NCI-H2029 treated with DMSO at 0.1 percent for 48 hours (cell line): ENCODE measurements around the gene TGFBR2.

Source experiments
- DNase-seq: peaks from one replicate; lab custom pipeline; 2025; lab: John Stamatoyannopoulos, UW

TGFBR2 gene

DNA sequence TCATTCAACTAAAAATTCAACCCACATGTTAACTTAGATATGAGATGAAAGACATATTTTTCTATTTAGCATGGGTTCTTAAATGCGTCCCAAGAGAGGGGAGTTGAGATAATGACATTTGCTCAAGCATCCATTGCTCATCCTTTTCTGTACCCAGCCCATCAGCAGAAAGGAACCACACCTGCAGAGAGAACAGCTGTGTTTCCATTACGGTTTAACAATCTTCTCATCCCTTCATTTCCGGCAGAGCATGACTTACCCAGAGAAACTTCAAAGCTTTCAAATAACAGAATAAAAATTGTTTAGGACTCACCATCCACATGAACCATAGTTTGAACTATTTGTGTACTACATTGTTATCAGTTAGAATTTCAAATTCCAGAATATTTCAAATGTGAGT, 113.1 kb downstream of the TGFBR2 start:
- no peak for DNase-seq

DNA sequence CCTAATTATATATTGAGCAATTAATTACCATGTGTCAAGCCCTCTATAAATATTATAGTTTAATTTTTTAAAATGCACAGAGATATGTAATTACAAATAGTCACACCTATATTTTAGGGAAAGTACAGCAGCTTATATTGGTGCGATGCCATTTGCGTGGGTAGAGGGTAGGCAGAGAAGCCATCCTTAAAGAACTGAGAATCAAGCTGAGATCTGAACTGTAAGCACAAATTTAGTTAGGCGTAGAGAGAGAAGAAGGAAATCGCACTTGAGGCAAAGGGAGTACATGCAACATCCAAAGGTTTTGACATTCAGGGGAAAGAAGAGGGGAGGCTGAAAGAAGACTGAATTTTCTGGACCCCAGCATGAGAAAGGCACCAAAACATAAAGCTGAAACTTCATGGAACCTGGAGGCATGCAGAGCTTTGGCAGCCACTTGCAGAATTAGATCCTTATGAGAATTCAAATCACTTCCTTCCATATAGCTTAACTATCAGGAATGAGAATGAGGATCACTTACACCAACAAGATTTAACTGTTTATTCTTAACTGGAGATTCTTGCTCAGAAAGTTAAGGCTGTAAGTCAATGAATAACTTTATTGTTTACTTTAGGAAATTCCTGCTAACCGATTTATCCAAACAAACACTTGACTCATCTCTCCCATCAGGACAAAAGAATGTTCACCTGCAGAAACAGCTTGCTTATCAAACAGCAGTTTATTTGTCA, 114.3 kb downstream of the TGFBR2 start:
- no peak for DNase-seq

DNA sequence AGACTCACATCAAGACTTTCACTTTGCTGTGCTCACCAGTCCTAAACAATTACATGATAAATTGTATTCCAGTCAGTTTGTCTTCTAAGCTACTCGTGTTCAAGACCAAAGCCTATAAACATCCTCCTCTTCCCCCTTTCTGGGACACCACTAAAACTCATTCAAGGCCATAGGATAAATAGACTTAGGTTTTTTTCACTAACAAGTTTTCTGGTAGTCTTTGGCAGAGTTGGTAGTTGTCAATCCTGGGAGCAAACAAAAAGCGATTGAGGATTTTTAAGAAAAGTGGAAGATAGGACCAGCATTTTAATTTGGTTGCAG, 114.9 kb downstream of the TGFBR2 start:
- no peak for DNase-seq

DNA sequence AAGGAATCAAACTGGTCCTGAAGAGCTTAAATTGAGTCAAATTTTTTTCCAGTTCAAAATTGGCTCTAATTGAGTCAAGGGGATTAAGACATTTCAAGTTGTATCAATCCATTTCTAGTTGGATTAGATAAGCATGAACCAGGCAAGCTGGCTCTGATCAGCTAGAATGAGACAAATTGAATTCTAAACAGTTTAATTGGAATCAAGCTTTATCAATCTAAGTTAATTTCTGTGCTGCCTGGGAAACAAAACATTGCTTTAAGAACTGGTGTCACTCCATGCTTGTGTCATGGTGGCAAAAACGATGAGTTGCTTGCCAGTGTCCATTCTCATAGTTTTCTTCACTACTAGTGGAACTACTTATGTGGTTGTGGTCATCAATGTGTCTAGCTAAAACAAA, 116.8 kb downstream of the TGFBR2 start:
- DNase-seq: no peak

DNA sequence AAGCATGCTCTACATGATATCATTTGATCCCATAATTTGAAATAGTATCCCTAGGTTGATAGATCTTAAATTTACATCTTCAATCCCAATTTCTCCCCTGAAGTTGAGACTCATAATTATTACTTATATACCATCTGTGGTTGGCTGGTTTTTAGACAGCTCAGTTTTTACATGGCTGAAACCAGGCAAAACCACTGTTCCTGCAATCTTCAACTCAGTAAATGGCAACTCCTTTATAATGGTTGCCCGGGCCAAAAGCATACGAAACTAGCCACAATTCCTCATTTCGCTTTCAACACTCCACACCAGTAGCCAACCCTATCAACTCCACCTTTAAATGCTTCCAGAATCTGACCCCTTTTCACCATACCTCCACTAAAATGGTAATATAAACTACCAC, 118.5 kb downstream of the TGFBR2 start:
- DNase-seq: no peak

DNA sequence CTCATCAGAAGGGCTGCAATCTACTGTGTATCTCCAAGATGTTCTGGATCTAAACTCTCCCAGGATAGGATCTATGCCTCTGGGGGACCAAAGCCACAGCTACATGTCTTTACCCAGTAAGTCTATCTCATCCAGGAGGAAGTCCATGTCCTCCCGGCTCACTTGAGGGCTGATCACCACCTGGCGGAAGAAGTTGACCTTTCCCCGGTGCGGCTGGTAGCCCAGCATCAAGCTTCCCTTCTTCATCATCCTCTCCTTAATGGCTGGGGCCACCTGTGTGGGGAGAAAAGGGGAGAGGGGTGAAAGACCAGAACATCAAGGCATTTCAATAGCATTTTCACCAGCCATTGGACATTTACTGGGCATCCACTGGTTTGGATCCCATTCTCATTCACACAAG, 121.7 kb downstream of the TGFBR2 start:
- DNase-seq: no peak

DNA sequence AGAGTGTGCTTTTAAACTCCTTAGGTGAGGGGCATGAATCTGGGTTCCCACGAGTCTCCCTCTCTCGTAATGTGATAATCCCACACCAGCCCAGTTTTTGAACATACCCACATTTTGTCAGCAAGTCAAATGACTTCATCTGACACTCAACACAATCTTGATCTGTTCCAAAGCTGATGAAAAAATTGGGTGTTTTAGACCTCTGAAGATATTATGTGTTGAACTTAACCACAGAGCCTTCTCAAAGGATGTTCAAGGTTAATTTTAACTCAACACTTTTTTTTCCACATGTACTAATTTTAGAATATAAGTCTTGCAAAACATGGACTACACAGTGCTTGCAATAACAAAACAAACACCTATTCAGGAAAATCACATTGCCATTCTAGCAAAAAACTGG, 123.1 kb downstream of the TGFBR2 start:
- DNase-seq: no peak

DNA sequence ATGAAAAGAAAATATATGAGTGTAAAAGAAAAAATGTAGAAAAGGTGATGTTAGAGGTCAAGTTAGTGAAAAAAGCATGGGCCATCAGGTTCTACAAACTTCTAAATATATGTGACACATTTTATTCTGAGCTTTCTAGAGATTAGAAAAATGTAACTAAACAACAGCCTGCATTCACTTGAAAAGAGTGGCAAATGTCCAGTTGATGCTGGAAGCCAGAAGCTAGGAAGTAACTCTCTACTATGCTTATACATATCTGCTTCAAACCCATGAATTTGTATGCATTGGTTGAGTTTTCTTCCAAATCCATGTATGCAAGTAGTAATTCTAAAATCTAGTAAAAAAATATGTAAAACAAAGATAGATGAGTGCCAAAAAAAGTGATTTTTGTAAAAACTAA, 123.5 kb downstream of the TGFBR2 start:
- no peak for DNase-seq

DNA sequence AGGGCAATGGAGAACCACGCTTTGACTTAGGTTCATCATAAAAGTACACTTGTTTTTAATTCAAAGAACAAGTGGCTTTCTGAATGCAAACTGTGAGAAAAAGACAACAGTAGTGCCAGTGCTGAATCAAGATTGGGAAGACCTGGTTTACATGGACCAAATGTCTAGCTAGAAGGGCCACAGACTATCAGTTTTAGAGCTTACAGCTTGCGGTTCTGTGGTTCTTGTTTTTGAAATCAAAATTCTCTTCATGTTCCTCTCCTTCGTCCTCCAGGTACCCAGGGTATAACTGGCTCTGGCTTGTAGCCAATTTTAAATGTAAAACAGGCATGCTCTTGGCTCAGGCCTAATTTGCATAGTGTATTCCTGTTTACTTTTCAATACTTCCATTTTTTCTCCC, 124.6 kb downstream of the TGFBR2 start:
- no peak for DNase-seq

DNA sequence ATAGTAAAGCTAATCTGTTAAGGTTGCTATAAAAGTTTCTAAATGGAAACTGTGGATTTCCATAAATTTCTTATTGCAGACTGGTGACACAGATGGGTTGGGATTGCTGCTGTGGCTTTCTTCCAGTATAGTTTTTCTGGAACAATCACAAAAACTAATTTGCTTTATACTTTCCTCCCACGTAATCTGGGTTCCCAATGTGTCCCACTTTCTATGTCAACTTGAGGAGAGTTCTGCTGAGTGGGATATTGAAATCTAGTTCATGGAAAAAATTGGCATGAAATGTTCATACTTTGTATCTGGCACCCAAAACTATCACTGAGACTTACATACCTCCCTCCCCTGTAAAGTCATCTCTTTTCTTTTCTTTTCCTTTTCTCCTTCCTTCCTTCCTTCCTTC, 126.8 kb downstream of the TGFBR2 start:
- DNase-seq: no peak

DNA sequence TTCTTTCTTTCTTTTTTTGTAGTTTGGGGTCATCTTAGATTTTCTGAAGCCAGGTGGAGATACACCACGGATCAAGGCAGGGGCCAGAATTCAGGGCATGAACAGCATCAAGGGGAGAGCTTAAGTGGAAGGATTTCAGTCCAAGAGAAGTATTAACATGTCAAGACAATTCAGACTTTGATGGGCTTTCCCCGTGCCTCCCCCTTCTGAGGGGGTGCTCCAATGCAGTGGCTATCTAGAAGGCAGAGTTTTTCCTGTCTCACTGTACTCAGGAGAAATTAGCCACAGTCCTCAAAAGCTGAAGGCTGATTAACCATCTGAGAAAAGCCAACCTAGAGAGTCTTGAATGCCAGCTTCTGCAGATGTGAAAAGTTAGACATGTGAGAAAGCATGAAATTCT, 127.3 kb downstream of the TGFBR2 start:
- DNase-seq: no peak

DNA sequence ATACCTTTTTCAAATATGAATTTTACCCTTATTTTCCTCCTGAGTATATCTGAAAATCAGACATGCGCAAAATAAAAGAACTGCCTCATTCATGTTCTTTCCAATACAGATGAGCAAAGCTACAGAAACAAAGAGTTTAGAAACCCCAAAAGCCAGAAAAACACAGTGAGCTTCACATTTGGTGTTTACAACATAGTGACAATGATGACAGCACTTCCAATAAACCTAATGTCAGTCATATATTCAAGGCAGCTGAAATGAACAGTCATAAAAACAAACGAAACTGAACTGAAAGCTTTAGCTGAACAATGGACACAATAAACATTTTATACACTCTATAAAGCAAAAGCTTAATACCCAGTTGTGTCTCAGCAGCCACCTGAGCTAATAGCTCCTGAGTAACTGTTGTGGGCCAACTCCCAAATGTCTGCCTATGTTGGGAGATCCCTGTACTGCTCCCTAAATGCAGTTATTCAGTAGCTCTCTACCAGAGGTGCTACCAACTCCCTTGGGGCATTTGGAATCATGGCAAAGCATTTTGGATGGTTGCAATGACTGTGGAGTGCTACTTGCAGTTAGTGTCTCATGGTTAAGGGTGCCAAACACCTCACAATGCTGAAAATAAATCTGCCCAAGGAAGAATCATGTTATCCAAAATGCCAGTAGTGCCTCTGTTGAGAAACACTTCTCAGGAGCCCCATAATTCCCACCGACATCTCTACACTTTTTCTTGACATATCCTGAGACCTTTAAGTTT, 131.5 kb downstream of the TGFBR2 start:
- DNase-seq: no peak

DNA sequence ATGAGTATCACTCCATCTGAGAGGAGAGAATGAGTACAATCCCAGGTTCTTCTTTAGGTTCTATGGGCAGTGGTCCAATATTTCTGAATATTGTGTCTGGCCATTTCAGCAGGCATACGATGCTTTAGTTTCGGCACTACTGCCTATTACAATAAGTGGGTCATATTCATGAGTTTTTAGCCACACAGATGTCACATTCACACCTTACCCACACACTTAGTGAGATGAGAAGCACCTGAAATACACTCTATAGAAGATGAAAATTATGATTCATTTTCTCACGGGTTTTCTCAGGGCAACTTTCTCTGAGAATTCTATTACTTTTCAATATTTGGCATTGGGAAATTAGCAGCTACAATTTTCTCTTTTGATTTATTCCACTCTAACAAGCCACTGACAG, 132.2 kb downstream of the TGFBR2 start:
- DNase-seq: no peak

DNA sequence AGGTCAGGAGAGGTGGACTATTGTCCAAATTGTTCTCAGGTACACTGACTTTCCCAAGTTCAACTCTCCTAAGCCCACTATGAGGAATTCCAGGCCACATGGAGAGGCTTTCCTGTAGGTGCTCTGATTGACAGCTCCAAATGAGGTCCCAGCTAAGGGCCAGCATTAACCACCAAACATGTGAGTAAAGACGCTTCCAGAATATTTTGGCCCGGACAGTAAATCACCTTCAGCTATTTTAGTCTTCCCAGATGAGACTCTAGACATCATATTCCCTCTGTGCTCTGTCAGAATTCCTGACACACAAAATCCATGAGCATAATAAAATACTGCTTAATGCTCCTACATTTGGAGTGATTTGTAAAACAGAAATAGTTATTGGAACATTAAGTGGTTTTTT, 135.5 kb downstream of the TGFBR2 start:
- no peak for DNase-seq

DNA sequence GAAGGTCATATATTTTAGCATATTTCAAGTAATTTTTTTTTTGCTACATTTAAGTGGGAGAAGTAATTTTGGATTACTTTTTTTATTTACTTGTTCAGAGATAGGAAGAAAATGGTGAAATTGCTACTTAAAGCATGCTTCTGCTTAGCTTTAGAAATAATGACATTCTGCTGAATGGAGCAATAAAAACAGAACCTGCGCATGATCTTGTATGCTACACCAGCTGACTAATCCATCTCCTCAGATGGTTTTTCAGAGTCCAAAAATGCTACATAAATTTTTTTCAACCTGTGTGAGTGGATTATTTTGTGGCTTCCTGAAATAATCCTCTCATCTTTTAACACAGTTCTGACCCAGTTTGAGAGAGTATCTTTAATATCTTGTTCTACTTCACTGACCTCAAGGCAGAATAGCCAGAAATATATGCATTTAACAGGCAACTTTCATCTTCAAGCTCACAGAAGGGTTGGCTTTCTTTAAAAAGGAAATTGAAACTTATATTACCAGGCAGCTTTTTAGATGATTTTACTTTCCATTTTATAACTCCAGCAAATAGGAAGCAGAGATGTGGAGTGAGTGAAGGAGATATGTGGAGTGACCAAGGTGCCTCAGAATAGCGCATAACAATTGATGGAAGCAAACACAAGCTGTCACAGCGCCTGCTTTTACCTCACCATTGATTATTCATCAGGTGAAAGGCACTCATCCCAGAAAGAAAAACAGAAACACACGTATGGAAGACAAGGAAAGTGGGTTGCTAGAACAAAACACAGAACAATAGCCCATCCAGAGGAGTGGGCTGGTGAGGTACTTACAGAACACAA, 136.6 kb downstream of the TGFBR2 start:
- peak; percentile 16 for DNase-seq
